Choroid plexus epithelial cell (primary cell): ENCODE data around the gene TCFL5.
"Not testable (repeated sequence)": the region's sequence is repeated elsewhere in the genome, so short reads cannot be mapped to it uniquely, and the experiment has no call there.

Experiments
- DNase-seq: peaks from one replicate; pipeline ENCODE4 v3.0.0-alpha.2; 2010; ENCODE audit warnings: low read depth
- H3K4me3 ChIP-seq: 2 replicates; pipeline ENCODE4 v1.5.1; 2011; ENCODE audit warnings: low read depth, mild to moderate bottlenecking, control low read depth, low read length, moderate library complexity
- TF ChIP-seq, protein P1 (sequence below): conservative IDR thresholded peaks from 2 replicates; pipeline ENCODE4 v1.5.1; 2011; ENCODE audit warnings: low read depth, mild to moderate bottlenecking, control low read depth, inconsistent platforms, low read length, moderate library complexity

The TCFL5 gene

GRCh38 chr20:62855120-62855519, 6.5 kb downstream of the TCFL5 start:
- TF ChIP-seq, protein P1, sequence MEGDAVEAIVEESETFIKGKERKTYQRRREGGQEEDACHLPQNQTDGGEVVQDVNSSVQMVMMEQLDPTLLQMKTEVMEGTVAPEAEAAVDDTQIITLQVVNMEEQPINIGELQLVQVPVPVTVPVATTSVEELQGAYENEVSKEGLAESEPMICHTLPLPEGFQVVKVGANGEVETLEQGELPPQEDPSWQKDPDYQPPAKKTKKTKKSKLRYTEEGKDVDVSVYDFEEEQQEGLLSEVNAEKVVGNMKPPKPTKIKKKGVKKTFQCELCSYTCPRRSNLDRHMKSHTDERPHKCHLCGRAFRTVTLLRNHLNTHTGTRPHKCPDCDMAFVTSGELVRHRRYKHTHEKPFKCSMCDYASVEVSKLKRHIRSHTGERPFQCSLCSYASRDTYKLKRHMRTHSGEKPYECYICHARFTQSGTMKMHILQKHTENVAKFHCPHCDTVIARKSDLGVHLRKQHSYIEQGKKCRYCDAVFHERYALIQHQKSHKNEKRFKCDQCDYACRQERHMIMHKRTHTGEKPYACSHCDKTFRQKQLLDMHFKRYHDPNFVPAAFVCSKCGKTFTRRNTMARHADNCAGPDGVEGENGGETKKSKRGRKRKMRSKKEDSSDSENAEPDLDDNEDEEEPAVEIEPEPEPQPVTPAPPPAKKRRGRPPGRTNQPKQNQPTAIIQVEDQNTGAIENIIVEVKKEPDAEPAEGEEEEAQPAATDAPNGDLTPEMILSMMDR: no peak
- no peak overlapping the region for H3K4me3 ChIP-seq
- no peak for DNase-seq

GRCh38 chr20:62854121-62854520, 7.5 kb downstream of the TCFL5 start:
- DNase-seq: no peak
- TF ChIP-seq, protein P1: no peak

GRCh38 chr20:62853304-62853703, 8.3 kb downstream of the TCFL5 start:
- not testable (repeated sequence) for H3K4me3 ChIP-seq, DNase-seq

More at GRCh38 chr20:62854121-62854520, 7.5 kb downstream of the TCFL5 start:
- no peak overlapping the region for H3K4me3 ChIP-seq

GRCh38 chr20:62852841-62853240, 8.8 kb downstream of the TCFL5 start:
- no peak overlapping the region for H3K4me3 ChIP-seq
- TF ChIP-seq, protein P1: no peak
- DNase-seq: no peak

DNA sequence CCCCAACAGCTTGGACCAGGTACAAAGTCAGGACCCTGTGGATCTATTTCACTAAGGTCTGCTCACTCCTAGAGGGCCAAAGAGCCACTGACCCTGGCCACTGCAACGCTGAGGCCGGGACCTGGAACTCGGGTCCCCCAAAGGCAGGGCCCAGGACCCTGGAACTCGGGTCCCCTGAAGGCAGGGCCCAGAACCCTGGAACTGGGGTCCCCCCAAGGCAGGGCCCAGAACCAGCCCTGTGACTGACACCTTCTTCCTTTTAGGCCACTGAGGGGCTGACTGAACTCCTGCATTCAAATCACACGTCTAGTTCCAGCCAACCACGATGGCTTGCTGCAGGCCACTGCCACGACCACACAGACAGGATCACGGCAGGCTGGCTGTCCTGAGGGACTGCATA, 9.4 kb downstream of the TCFL5 start:
- TF ChIP-seq, protein P1: no peak
- H3K4me3 ChIP-seq: no peak overlapping the region
- DNase-seq: no peak

GRCh38 chr20:62850333-62850974, 11.2 kb downstream of the TCFL5 start:
- no peak overlapping the region for H3K4me3 ChIP-seq
- no peak for DNase-seq
- TF ChIP-seq, protein P1: no peak

- H3K4me3 ChIP-seq: no peak overlapping the region
- TF ChIP-seq, protein P1: no peak
- DNase-seq: no peak
These were observed 12.2 kb downstream of the TCFL5 start for GRCh38 chr20:62849431-62849830.

- H3K4me3 ChIP-seq, DNase-seq: not testable (repeated sequence)
These were observed 12.7 kb downstream of the TCFL5 start for GRCh38 chr20:62848917-62849316.
